MCF 10A (cell line): ENCODE measurements around the gene ORC3. TPM values are rescaled to one million over a fixed set of nuclear protein-coding genes. Genes with fewer than 3 reads are reported as not detected.

Experiments used
- BruUV-seq: library from RNA; stranded (reverse); fragments of 400-500 nt; replicated peaks from 2 replicates; lab custom pipeline; 2021; lab: Mats Ljungman, UMichigan
- CTCF ChIA-PET: fragments of 300-600 bp; sonication (Branson Sonifier 250); formaldehyde crosslinking; extraction: SDS; loops from one replicate; lab custom pipeline; 2021; ENCODE audit warnings: antibody characterized with exemption, inconsistent platforms; lab: Yijun Ruan, JAX
- POLR2A ChIA-PET: fragments of 300-600, 350-650 bp; sonication (Branson Sonifier 250); formaldehyde crosslinking; extraction: SDS; loops from one replicate; lab custom pipeline; 2020; ENCODE audit warnings: antibody characterized with exemption, inconsistent platforms; lab: Yijun Ruan, JAX
- DNase-seq: peaks from one replicate; pipeline ENCODE4 v3.0.0-alpha.2; 2018; ENCODE audit not compliant: unreplicated experiment
- H3K27ac Mint-ChIP-seq: one replicate; pipeline ENCODE4 v1.8.0; 2022; ENCODE audit warnings: mild to moderate bottlenecking, low read depth, mixed read lengths; ENCODE audit not compliant: unreplicated experiment
- H3K27me3 Mint-ChIP-seq: one replicate; pipeline ENCODE4 v1.8.0; 2022; ENCODE audit warnings: mixed read lengths; ENCODE audit not compliant: insufficient read depth, unreplicated experiment
- H3K36me3 Mint-ChIP-seq: one replicate; pipeline ENCODE4 v1.8.0; 2022; ENCODE audit warnings: mild to moderate bottlenecking, moderate library complexity, mixed read lengths; ENCODE audit not compliant: insufficient read depth, unreplicated experiment
- H3K4me1 Mint-ChIP-seq: one replicate; pipeline ENCODE4 v1.8.0; 2022; ENCODE audit warnings: mixed read lengths; ENCODE audit not compliant: insufficient read depth, unreplicated experiment
- H3K4me3 Mint-ChIP-seq: one replicate; pipeline ENCODE4 v1.8.0; 2022; ENCODE audit warnings: mild to moderate bottlenecking, moderate library complexity, mixed read lengths; ENCODE audit not compliant: unreplicated experiment
- H3K9me3 Mint-ChIP-seq: one replicate; pipeline ENCODE4 v1.8.0; 2022; ENCODE audit warnings: mixed read lengths; ENCODE audit not compliant: unreplicated experiment
- intact Hi-C: fragments of 100-400 bp; cut with micrococcal nuclease; formaldehyde crosslinking; loops from 2 replicates; pipeline ENCODE4 v1.14.1; 2022
- total RNA-seq: library from RNA; stranded (reverse); gene quantifications from 2 replicates; pipeline ENCODE4 v1.2.3, GENCODE V29; 2022
- TF ChIP-seq, protein P1 (sequence below): fragments of 200-600 bp; IDR thresholded peaks from one replicate; pipeline ENCODE4 v1.8.0; 2022; ENCODE audit warnings: antibody characterized with exemption, mild to moderate bottlenecking; ENCODE audit not compliant: unreplicated experiment

ORC3 gene
- total RNA-seq, 1 experiment from 2014 or later = 21.1 TPM

DNA sequence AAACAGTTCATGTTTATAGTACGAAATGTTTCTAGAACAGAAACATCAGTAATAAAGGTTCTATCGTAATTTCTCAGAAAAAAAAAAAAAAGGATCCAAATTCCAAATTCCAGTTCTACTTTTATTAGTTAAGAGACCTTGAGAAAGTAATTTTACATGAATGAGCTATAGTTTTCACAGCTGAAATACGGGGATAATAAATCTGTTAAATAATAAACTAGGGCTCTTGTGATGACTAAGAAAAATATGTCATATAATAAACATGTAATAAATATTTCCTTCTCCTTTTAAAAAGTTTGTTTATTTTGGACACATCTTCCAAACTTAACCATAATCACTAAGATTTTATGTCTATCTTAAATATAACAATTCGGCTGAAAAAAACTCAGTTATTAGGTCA, 17.9 kb upstream of the ORC3 start:
- BruUV-seq = no TSS peak
- TF ChIP-seq, protein P1, sequence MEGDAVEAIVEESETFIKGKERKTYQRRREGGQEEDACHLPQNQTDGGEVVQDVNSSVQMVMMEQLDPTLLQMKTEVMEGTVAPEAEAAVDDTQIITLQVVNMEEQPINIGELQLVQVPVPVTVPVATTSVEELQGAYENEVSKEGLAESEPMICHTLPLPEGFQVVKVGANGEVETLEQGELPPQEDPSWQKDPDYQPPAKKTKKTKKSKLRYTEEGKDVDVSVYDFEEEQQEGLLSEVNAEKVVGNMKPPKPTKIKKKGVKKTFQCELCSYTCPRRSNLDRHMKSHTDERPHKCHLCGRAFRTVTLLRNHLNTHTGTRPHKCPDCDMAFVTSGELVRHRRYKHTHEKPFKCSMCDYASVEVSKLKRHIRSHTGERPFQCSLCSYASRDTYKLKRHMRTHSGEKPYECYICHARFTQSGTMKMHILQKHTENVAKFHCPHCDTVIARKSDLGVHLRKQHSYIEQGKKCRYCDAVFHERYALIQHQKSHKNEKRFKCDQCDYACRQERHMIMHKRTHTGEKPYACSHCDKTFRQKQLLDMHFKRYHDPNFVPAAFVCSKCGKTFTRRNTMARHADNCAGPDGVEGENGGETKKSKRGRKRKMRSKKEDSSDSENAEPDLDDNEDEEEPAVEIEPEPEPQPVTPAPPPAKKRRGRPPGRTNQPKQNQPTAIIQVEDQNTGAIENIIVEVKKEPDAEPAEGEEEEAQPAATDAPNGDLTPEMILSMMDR = no peak
- Mint-ChIP-seq H3K4me1 (peaks cover 32% of the 10 kb centered on the region), H3K36me3 (peaks cover 12% of the 10 kb centered on the region), H3K9me3 (no peaks in the 10 kb centered on the region), H3K27me3 (no peaks in the 10 kb centered on the region), H3K4me3 (no peak overlapping the region), H3K27ac (peak overlapping the region; percentile 57)
- POLR2A ChIA-PET = interaction anchor here (0.7 to 4.1 kb wide), 3 partner anchors 16 to 1338 kb away, joined by 3 to 31 read pairs (median 3); partner anchors contain the start of genes ORC3 and RARS2
- intact Hi-C loops = no loop called here
- no peak for DNase-seq
- CTCF ChIA-PET = interaction anchor here (0.6 to 0.9 kb wide), 2 partner anchors 179 to 495 kb away, joined by 3 read pairs; no protein-coding TSS in a partner anchor

DNA sequence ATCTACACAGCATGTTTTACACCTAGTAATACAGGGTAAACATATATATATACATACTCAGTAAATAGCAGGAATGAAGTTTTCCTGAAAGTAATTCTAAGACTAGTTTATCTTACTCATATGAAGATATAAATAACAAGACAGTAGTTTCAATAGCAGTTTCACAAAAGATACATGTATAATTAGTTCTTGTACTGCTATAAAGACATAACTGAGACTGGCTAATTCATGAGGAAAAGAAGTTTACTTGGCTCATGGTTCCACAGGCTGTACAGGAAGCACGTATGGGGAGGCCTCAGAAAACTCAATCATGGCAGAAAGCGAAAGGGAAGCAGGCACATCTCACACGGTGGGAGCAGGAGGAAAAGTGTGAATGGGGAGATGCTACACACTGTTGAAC, 17.1 kb upstream of the ORC3 start:
- intact Hi-C loops = no loop called here

DNA sequence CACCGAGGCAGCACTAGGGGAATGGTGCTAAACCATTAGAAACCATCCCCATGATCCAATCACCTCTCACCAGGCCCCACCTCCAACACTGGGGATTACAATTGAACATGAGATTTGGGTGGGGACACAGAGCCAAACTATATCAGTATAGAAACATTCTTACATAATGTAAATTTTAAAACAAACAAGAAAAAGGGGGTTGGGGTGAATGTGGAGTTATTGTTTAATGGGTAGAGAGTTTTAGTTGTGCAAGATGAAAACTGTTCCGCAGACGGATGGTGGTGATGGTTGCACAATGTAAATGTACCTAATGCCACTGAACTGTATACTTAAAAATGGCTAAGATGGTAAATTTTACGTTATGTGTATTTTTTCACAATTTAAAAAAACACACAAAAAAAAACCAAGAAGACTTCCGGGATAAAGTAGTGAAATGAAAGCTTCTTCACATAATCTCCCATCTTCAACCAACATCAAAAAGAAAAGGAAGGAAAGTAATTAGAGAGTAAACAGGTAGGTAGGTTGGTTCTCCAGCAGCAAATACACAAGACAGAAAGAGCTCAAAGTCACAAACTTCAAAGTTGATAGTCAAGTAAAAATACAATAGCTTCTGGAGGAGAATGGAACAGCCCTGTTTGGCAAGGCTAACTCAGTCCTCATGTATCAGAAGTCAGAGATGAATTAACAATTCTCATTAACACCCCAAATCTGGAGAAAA, 16.5 kb upstream of the ORC3 start:
- ChIA-PET CTCF (interaction anchor here (0.6 to 0.7 kb wide), 2 partner anchors 33 to 1774 kb away, joined by 3 to 6 read pairs; no protein-coding TSS in a partner anchor), POLR2A (interaction anchor here (4.1 kb wide), 1 partner anchor 14 kb away, joined by 31 read pairs; the partner anchor contains the start of genes ORC3 and RARS2)
- H3K36me3 Mint-ChIP-seq = peaks cover 6% of the 10 kb centered on the region
- H3K4me1 Mint-ChIP-seq = peaks cover 32% of the 10 kb centered on the region
- BruUV-seq = no TSS peak
- no peaks in the 10 kb centered on the region for H3K27me3 Mint-ChIP-seq
- H3K9me3 Mint-ChIP-seq = no peaks in the 10 kb centered on the region
- H3K4me3 Mint-ChIP-seq = no peak overlapping the region
- H3K27ac Mint-ChIP-seq = no peak overlapping the region
- intact Hi-C loops = no loop called here
- TF ChIP-seq, protein P1 = no peak
- DNase-seq = no peak

More for the DNA sequence above, 17.1 kb upstream of the ORC3 start:
- Mint-ChIP-seq H3K4me3 (no peak overlapping the region), H3K9me3 (no peaks in the 10 kb centered on the region), H3K27me3 (no peaks in the 10 kb centered on the region), H3K27ac (peak overlapping the region; percentile 57), H3K36me3 (peaks cover 11% of the 10 kb centered on the region), H3K4me1 (peaks cover 32% of the 10 kb centered on the region)
- CTCF ChIA-PET = interaction anchor here (0.9 kb wide), 1 partner anchor 180 kb away, joined by 3 read pairs; no protein-coding TSS in a partner anchor
- DNase-seq = no peak
- TF ChIP-seq, protein P1 = no peak
- no TSS peak for BruUV-seq
- POLR2A ChIA-PET = interaction anchor here (0.7 to 4.1 kb wide), 3 partner anchors 15 to 215 kb away, joined by 3 to 31 read pairs (median 3); partner anchors contain the start of genes ORC3 and RARS2

DNA sequence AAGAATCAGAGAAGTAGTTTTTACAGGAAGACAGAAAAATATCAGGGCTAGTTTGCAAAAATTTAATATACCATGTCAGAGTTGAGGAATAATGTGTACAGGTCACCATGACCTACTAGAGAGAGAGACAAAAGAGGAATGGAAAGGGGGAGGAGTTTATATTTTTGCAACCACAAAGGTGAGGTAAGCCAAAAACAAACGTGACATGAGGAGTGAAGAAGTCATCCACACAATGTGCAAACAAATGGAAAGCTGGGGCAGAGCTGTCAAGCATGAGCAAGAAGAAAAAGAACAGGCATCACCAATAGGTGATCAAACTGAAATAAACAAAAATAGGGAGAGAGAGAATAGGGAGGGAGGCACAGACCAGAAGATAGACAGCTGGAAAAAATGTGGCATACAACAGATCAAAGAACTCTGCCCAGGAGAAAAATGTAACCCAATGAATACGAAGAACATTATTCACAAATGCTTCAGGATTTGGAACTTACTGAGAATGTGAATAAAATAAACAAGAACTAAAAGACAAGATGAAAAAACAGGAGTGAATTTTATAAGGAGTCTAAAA, 15.6 kb upstream of the ORC3 start:
- no peaks in the 10 kb centered on the region for H3K27me3 Mint-ChIP-seq
- CTCF ChIA-PET = interaction anchor here (0.6 to 0.7 kb wide), 2 partner anchors 32 to 1773 kb away, joined by 3 to 6 read pairs; no protein-coding TSS in a partner anchor
- peak overlapping the region; percentile 4 for H3K27ac Mint-ChIP-seq
- H3K36me3 Mint-ChIP-seq = peaks cover 6% of the 10 kb centered on the region
- H3K4me3 Mint-ChIP-seq = no peak overlapping the region
- POLR2A ChIA-PET = interaction anchor here (4.1 kb wide), 1 partner anchor 13 kb away, joined by 31 read pairs; the partner anchor contains the start of genes ORC3 and RARS2
- TF ChIP-seq, protein P1 = no peak
- H3K4me1 Mint-ChIP-seq = peaks cover 32% of the 10 kb centered on the region
- BruUV-seq = no TSS peak
- peak; percentile 24 for DNase-seq
- no peaks in the 10 kb centered on the region for H3K9me3 Mint-ChIP-seq
- intact Hi-C loops = no loop called here
